Neuron (in vitro differentiated cells): ENCODE results near the gene PIK3AP1.
"Not testable (repeated sequence)": the region's sequence is repeated elsewhere in the genome, so short reads cannot be mapped to it uniquely, and the experiment has no call there.

Source experiments
- H2AFZ ChIP-seq: one replicate; pipeline ENCODE4 v1.6.1; 2013; ENCODE audit warnings: low read depth, mild to moderate bottlenecking, inconsistent platforms, low read length, moderate library complexity
- H3K27me3 ChIP-seq: one replicate; pipeline ENCODE4 v1.6.1; 2013; ENCODE audit warnings: low read length; ENCODE audit not compliant: insufficient read depth
- H3K36me3 ChIP-seq: one replicate; pipeline ENCODE4 v1.6.1; 2013; ENCODE audit warnings: low read length; ENCODE audit not compliant: insufficient read depth
- H3K4me1 ChIP-seq: one replicate; pipeline ENCODE4 v1.6.1; 2013; ENCODE audit warnings: low read length; ENCODE audit not compliant: insufficient read depth
- H3K4me3 ChIP-seq: 2 replicates; pipeline ENCODE4 v1.5.1; 2013; ENCODE audit warnings: mild to moderate bottlenecking, low read length, moderate library complexity
- H3K9me3 ChIP-seq: one replicate; pipeline ENCODE4 v1.6.1; 2013; ENCODE audit warnings: low read length

Gene PIK3AP1

DNA sequence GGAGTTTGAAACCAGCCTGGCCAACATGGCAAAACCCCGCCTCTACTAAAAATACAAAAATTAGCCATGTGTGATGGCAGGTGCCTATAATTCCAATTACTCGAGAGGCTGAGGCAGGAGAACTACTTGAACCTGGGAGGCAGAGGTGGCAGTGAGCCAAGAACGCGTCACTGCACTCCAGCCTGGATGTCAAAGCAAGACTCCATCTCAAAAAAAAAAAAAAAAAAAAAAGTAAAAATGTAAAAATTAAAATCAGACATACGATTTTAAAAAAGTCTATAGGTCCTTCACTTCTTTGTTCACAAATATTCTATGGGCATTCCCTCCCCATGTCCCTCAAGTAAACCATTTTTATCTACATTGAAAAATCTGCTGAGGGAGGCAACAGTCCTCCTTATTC is 171.7 kb downstream of the PIK3AP1 start:
- Histone ChIP-seq H3K4me3 (no peak overlapping the region), H3K36me3 (peaks cover 69% of the 10 kb centered on the region), H2AFZ (no peak overlapping the region), H3K4me1 (no peaks in the 10 kb centered on the region), H3K27me3 (no peaks in the 10 kb centered on the region), H3K9me3 (no peaks in the 10 kb centered on the region)

DNA sequence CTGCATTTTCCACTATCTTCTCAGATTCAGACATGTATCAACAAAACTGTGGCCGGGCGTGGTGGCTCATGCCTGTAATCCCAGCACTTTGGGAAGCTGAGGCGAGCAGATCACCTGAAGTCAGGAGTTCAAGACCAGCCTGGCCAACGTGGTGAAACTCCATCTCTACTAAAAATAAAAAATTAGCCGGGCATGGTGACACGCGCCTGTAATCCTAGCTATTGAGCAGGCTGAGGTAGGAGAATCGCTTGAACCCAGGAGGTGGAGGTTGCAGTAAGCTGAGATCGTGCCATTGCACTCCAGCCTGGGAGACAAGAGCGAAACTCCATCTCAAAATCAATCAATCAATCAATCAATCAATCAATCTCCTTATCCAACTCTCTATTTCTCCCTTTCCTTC is 174.8 kb downstream of the PIK3AP1 start:
- not testable (repeated sequence) for H2AFZ ChIP-seq, H3K4me3 ChIP-seq, H3K9me3 ChIP-seq, H3K4me1 ChIP-seq, H3K27me3 ChIP-seq
- peaks cover 56% of the 10 kb centered on the region for H3K36me3 ChIP-seq
